Measurements from ENCODE around the gene TFDP2.

GRCh38 chr3:141901914-141902313 is 247.4 kb downstream of the TFDP2 start:
- no peak for TF ChIP-seq CTCF (IDR thresholded peaks at IDR 0.05)
- TF ChIP-seq POLR2A (IDR thresholded peaks at IDR 0.05; ENCODE audit: low read depth), result no peak

Data from esophagus muscularis mucosa (tissue), 3 donors.